HG03460 (cell line): Measurements from ENCODE around the gene THUMPD1.
A peak's percentile ranks its signal among the peaks of the same experiment; 100 is the strongest.
"Not testable (repeated sequence)": the region's sequence is repeated elsewhere in the genome, so short reads cannot be mapped to it uniquely, and the experiment has no call there.

ENCODE experiments used
- ATAC-seq: cut with Tn5 transposase; IDR thresholded peaks from one replicate; pipeline ENCODE4 v1.9.1; 2021; ENCODE audit not compliant: unreplicated experiment

Gene THUMPD1, protein sequence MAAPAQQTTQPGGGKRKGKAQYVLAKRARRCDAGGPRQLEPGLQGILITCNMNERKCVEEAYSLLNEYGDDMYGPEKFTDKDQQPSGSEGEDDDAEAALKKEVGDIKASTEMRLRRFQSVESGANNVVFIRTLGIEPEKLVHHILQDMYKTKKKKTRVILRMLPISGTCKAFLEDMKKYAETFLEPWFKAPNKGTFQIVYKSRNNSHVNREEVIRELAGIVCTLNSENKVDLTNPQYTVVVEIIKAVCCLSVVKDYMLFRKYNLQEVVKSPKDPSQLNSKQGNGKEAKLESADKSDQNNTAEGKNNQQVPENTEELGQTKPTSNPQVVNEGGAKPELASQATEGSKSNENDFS

DNA sequence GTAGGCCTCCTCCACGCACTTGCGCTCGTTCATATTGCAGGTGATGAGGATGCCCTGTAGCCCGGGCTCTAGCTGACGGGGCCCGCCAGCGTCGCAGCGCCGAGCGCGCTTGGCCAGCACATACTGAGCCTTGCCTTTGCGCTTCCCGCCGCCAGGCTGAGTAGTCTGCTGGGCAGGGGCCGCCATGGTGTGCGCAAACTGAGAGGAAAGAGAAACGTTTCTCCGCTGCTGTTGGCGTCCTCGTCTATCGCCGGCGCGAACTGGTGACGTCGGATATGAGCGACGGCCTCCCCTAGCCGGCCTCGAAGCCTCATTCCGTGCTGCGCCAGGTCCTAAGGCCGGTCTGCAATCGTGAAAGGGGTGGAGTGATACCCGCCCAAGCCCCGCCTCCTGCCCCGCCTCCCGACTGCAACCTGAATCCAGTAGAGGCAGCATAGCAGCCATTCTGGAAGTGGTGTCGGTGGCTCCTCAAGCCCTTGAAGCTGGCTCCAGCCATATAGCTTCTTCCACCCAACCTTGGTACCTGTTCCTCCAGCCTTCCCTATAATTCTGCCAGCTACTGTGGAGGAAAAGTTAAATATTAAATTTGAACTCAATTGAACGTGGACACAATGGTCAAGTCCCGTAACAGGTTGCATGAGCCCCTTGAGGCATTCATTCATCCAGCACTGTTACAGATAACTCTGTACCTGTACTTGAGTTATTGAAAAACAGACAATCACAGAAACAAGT is at the start of gene THUMPD1:
THUMPD1 (minus strand) TSS at position 265 of the 732 bp plus-strand sequence; CDS start at position 186, 79 bp downstream.
- ATAC-seq, result peak; percentile 85

DNA sequence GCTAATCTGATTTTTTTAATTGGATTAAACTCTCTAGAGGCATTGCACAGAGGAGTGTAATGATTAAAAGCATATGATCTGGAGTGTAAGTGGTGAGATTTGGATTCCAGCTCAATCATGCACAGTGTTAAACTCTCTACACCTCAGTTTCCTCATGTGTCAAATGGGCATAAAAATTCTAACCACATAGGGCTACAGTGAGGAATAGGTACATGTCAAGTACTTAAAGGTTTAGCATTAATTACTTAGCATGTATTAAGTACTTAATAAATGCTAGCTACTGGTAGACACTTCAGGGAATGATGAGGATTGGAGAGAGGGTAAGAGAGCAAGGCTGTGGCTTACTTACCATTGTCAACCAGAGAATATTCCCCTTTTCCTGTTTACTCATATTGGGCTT is 47.5 kb upstream of the THUMPD1 start:
- ATAC-seq, result no peak

DNA sequence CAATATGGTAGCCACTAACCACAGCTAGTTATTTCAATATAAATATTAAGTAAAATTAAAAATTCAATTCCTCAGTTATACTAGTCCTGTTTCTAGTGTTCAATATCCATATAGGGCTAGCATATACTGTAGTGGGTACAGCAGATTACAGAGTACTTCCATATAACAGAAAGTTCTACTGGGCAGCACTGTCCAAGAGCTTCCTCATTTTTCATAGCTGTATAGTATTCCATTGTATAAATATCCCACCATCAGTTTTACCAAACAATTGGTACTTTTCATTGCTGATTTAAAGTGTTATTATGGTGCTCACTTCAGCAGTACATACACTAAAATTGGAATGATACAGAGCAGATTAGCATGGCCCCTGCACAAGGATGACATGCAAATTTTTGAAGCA is 42.6 kb upstream of the THUMPD1 start:
- ATAC-seq, result no peak

- ATAC-seq, result no peak
These were observed 40.9 kb upstream of the THUMPD1 start for GRCh38 chr16:20782470-20782869.

- no peak for ATAC-seq
These were observed 40.1 kb upstream of the THUMPD1 start for GRCh38 chr16:20781697-20782096.

GRCh38 chr16:20774703-20775362 is 33.2 kb upstream of the THUMPD1 start:
- ATAC-seq, result no peak

- no peak for ATAC-seq
These were observed 32.1 kb upstream of the THUMPD1 start for GRCh38 chr16:20773679-20774078.

DNA sequence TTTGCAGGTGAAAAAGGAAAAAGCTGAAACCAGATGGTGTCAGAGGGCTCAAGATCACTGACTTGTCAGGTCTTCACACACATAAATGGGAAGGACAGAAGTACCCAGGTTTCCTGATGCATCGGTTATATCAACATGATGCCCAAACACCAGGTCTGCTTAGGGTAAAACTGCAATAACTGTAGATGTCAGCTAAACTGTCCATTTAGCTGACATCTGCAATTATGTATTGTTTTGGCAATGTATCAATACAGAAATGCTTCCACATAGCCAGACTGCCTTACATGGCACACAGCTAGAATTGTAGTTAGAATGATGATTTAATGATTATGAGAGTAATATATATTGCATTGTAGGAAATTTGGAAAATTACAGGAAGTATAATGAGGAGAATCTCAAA is 27.2 kb upstream of the THUMPD1 start:
- no peak for ATAC-seq

GRCh38 chr16:20768121-20768520 is 26.5 kb upstream of the THUMPD1 start:
- ATAC-seq, result no peak

GRCh38 chr16:20767577-20767976 is 26.0 kb upstream of the THUMPD1 start:
- no peak for ATAC-seq

GRCh38 chr16:20766294-20766693 is 24.7 kb upstream of the THUMPD1 start:
- ATAC-seq, result no peak

- ATAC-seq, result no peak
These were observed 24.1 kb upstream of the THUMPD1 start for GRCh38 chr16:20765732-20766131.

GRCh38 chr16:20764448-20764847 is 22.8 kb upstream of the THUMPD1 start:
- ATAC-seq, result not testable (repeated sequence)

DNA sequence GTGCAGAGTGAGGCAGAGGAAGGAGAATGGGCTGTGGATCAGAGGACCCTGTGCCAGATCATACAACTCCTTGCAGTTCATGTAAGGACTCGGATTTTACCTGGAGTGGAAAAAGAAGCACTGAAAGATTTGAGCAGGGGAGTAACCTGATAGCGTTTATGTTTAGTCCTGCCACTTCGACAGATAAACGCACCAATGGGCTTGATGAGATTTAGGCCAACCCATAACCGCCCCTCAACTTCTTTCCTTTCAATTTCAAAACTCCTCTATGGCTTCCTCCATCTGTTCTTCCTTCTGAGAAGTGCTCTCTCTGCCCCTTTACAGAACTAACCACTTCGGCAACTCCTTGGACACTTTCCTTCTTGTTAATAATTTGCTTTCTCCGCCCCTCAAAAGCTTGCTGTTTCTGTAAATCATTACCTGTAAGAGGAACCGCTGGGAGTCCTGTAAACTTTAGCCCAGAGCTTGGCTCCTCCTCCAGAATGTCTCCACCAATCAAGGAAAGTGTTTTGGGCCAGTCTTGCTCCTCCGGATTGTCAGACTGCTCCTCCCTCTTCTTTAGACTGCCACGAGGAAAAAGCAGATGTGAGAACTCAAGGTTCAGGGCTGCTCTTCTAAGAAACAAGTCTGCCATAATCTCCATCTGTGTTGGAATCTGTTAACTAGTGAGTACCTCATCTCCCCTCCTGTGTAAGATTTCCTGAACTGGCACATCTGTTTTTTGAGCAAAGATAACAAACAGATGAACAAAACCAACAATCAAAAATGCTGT is 22.0 kb upstream of the THUMPD1 start, which contains the start of gene ACSM3:
ACSM3 (plus strand) TSS at position 554 of the 772 bp plus-strand sequence. CDS start 6,021 bp downstream, outside the sequence.
- peak; percentile 99 for ATAC-seq

DNA sequence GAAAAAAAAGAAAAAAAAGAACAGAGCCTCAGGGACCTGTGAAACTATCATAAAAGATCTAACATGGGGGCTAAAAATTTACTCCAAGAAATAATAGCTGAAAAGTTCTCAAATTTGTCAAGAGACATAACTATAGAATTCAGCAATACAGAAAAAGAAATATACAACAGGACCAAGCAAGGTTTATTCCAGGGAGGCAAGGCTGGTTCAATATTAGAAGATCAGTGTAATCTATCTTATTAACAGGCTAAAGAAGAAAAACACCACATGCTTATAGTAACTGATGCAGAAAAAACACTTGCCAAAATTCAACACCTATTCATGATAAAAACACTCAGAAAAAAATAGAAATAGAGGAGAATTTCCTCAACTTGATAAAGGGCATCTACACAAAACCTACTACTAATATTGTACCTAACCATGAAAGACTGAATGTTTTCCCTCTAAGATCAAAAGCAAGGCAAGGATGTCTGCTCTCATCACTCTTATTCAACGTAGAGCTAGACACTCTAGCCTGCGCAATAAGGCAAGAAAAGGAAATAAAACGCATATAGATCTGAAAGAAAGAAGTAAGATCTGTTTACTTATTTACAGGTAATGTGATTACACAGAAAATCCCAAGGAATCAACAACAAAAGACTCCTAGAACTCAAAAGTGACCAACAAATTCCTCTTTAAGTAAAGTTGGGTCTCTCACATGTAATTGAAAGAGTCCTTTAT is 20.9 kb upstream of the THUMPD1 start:
- no peak for ATAC-seq

DNA sequence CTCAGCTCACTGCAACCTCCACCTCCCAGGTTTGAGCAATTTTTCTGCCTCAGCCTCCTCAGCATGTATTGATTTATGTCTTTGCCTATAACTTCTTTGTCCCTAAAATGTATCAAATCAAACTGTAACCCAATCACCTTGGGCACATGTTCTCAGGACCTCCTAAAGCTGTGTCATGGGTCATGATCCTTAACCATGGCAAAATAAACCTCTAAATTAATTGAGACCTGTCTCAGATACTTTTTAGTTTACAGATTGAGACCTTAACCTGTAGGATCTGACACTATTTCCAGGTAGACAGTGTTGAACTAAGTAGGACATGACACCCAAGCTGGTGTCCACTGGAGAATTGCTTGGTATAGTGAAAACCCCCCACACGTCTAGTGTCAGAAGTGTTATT is 19.6 kb upstream of the THUMPD1 start:
- no peak for ATAC-seq

GRCh38 chr16:20760346-20760745 is 18.7 kb upstream of the THUMPD1 start:
- no peak for ATAC-seq

GRCh38 chr16:20755799-20756198 is 14.2 kb upstream of the THUMPD1 start:
- not testable (repeated sequence) for ATAC-seq

DNA sequence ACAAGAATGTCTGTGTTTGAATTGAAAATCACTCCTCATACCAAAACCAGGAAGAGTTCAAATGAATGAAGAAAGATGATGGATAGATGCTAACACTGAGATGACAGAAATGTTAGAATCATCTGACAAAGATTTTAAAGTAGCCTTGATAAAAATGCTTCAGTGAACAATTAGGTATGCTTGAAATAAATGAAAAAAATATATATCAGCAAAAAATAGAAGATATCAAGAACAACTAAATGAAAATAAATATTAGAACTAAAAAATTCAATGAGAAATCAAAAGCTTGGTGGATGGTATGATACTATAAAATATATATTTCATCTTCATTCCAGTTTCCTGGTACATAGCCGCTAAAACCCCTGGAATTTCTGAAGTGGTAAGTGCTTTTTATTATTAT is 13.6 kb upstream of the THUMPD1 start:
- no peak for ATAC-seq

GRCh38 chr16:20753727-20754126 is 12.1 kb upstream of the THUMPD1 start:
- ATAC-seq, result no peak
